Loucy (cell line): ENCODE data around the gene GABARAPL2.

Source experiments
- H2AFZ ChIP-seq: fragments of 200-600 bp; sonication (generic); 2 replicates; pipeline ENCODE4 v1.6.0; 2016; ENCODE audit warnings: antibody characterized with exemption, mild to moderate bottlenecking, low read length, moderate library complexity
- H3F3A ChIP-seq: fragments of 200-600 bp; 2 replicates; pipeline ENCODE4 v1.6.0; 2016; ENCODE audit warnings: antibody characterized with exemption, low read depth, mild to moderate bottlenecking
- H3K27me3 ChIP-seq: fragments of 200-600 bp; sonication (generic); 2 replicates; pipeline ENCODE4 v1.6.1; 2014; ENCODE audit warnings: low read length, mild to moderate bottlenecking; ENCODE audit not compliant: insufficient read depth, poor library complexity, severe bottlenecking
- H3K36me3 ChIP-seq: fragments of 200-600 bp; sonication (generic); 2 replicates; pipeline ENCODE4 v1.6.1; 2016; ENCODE audit warnings: low read length; ENCODE audit not compliant: insufficient read depth
- H3K4me1 ChIP-seq: fragments of 200-600 bp; sonication (generic); 2 replicates; pipeline ENCODE4 v1.5.1; 2014; ENCODE audit warnings: low read length, mild to moderate bottlenecking; ENCODE audit not compliant: insufficient read depth, poor library complexity, severe bottlenecking
- H3K4me2 ChIP-seq: fragments of 200-600 bp; sonication (generic); 2 replicates; pipeline ENCODE4 v1.6.0; 2014; ENCODE audit warnings: antibody characterized with exemption, low read length, low read depth, mild to moderate bottlenecking; ENCODE audit not compliant: poor library complexity, severe bottlenecking
- H3K4me3 ChIP-seq: fragments of 200-600 bp; sonication (generic); 2 replicates; pipeline ENCODE4 v1.5.1; 2014; ENCODE audit warnings: low read length, mild to moderate bottlenecking, mixed read lengths; ENCODE audit not compliant: poor library complexity, severe bottlenecking
- H3K79me2 ChIP-seq: fragments of 200-600 bp; sonication (generic); 2 replicates; pipeline ENCODE4 v1.6.1; 2014; ENCODE audit warnings: low read length; ENCODE audit not compliant: insufficient read depth
- H3K9ac ChIP-seq: fragments of 200-600 bp; sonication (generic); 2 replicates; pipeline ENCODE4 v1.6.0; 2014; ENCODE audit warnings: mild to moderate bottlenecking, low read depth, low read length, moderate library complexity; ENCODE audit not compliant: poor library complexity, severe bottlenecking
- H3K9me2 ChIP-seq: fragments of 200-600 bp; sonication (generic); replicated peaks from 2 replicates; pipeline ENCODE4 v1.6.1; 2016; ENCODE audit warnings: low read depth, low read length, mixed read lengths
- H3K9me3 ChIP-seq: fragments of 200-600 bp; sonication (generic); 2 replicates; pipeline ENCODE4 v1.6.1; 2014; ENCODE audit warnings: mild to moderate bottlenecking, antibody characterized with exemption, low read length, low read depth; ENCODE audit not compliant: insufficient read depth
- H4K20me1 ChIP-seq: fragments of 200-600 bp; sonication (generic); 2 replicates; pipeline ENCODE4 v1.6.0; 2014; ENCODE audit warnings: antibody characterized with exemption, low read length, mild to moderate bottlenecking; ENCODE audit not compliant: insufficient read depth, poor library complexity, severe bottlenecking
- EZH2phosphoT487 ChIP-seq: fragments of 200-600 bp; IDR thresholded peaks from 2 replicates; pipeline ENCODE4 v1.6.1; 2018; ENCODE audit warnings: antibody characterized with exemption, mild to moderate bottlenecking, moderate library complexity, borderline replicate concordance
- TF ChIP-seq, protein P1 (sequence below): fragments of 200-600 bp; sonication (generic); conservative IDR thresholded peaks from 2 replicates; pipeline ENCODE4 v1.5.1; 2014; ENCODE audit warnings: mild to moderate bottlenecking, antibody characterized with exemption, low read length

Gene GABARAPL2

GRCh38 chr16:75618780-75619179 lies 52.6 kb downstream of the GABARAPL2 start:
- Histone ChIP-seq H3K79me2 (peaks cover 24% of the 10 kb centered on the region; the same call in 1 of the 2 replicates), H3F3A (no peaks in the 10 kb centered on the region), H3K9me3 (no peaks in the 10 kb centered on the region), H3K36me3 (peaks cover 6% of the 10 kb centered on the region; the same call in 1 of the 2 replicates), H2AFZ (no peak overlapping the region), H3K9ac (no peak overlapping the region), H3K4me3 (no peak overlapping the region), H3K4me1 (peaks cover 27% of the 10 kb centered on the region), H3K9me2 (no peaks in the 10 kb centered on the region), H4K20me1 (no peaks in the 10 kb centered on the region), H3K27me3 (no peaks in the 10 kb centered on the region), H3K4me2 (no peak overlapping the region)
- TF ChIP-seq, protein P1, sequence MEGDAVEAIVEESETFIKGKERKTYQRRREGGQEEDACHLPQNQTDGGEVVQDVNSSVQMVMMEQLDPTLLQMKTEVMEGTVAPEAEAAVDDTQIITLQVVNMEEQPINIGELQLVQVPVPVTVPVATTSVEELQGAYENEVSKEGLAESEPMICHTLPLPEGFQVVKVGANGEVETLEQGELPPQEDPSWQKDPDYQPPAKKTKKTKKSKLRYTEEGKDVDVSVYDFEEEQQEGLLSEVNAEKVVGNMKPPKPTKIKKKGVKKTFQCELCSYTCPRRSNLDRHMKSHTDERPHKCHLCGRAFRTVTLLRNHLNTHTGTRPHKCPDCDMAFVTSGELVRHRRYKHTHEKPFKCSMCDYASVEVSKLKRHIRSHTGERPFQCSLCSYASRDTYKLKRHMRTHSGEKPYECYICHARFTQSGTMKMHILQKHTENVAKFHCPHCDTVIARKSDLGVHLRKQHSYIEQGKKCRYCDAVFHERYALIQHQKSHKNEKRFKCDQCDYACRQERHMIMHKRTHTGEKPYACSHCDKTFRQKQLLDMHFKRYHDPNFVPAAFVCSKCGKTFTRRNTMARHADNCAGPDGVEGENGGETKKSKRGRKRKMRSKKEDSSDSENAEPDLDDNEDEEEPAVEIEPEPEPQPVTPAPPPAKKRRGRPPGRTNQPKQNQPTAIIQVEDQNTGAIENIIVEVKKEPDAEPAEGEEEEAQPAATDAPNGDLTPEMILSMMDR = no peak
- no peak for TF ChIP-seq EZH2phosphoT487

GRCh38 chr16:75620326-75621169 lies 54.4 kb downstream of the GABARAPL2 start:
- Histone ChIP-seq H3F3A (no peaks in the 10 kb centered on the region), H3K4me3 (peak overlapping the region; percentile 89), H3K9ac (no peak overlapping the region), H2AFZ (no peak overlapping the region), H3K36me3 (peaks cover 7% of the 10 kb centered on the region; the same call in 1 of the 2 replicates), H3K9me2 (no peaks in the 10 kb centered on the region), H3K79me2 (peaks cover 24% of the 10 kb centered on the region; the same call in 1 of the 2 replicates), H3K4me2 (peak overlapping the region; percentile 95), H3K4me1 (peaks cover 27% of the 10 kb centered on the region), H4K20me1 (no peaks in the 10 kb centered on the region), H3K27me3 (no peaks in the 10 kb centered on the region), H3K9me3 (no peaks in the 10 kb centered on the region)
- no peak for TF ChIP-seq EZH2phosphoT487
- TF ChIP-seq, protein P1 = no peak

- peaks cover 13% of the 10 kb centered on the region; the same call in 1 of the 2 replicates for H3K36me3 ChIP-seq
- H3K4me2 ChIP-seq = peak overlapping the region; percentile 95
- no peak overlapping the region for H2AFZ ChIP-seq
- no peaks in the 10 kb centered on the region for H3K9me2 ChIP-seq
- peak overlapping the region; percentile 89 for H3K4me3 ChIP-seq
- no peak for TF ChIP-seq EZH2phosphoT487
- TF ChIP-seq, protein P1 = peak; percentile 77
- no peaks in the 10 kb centered on the region for H3K27me3 ChIP-seq
- no peaks in the 10 kb centered on the region for H4K20me1 ChIP-seq
- H3K9me3 ChIP-seq = no peaks in the 10 kb centered on the region
- peaks cover 24% of the 10 kb centered on the region; the same call in 1 of the 2 replicates for H3K79me2 ChIP-seq
- no peaks in the 10 kb centered on the region for H3F3A ChIP-seq
- H3K9ac ChIP-seq = peak overlapping the region; percentile 89
- H3K4me1 ChIP-seq = peaks cover 29% of the 10 kb centered on the region
Measured at GRCh38 chr16:75621170-75621477, 54.9 kb downstream of the GABARAPL2 start.
